CD4-positive, CD25-positive, alpha-beta regulatory T cell (primary cell): ENCODE measurements around the gene RELB. TPM values are rescaled to one million over a fixed set of nuclear protein-coding genes. Genes with fewer than 3 reads are reported as not detected.

Experiments used
- ATAC-seq, 2 donors: fragments of 150-1000 bp; cut with Tn5 transposase; one replicate each; pipeline ENCODE4 v1.10.0; 2021; ENCODE audit warnings: low read depth in 2 of 2, moderate number of reproducible peaks in 2 of 2, moderate library complexity in 1 of 2
- DNase-seq, 3 donors: peaks; one replicate each; pipeline versions ENCODE4 v3.0.0 to v3.0.0-alpha.2; 2012 to 2022; ENCODE audit warnings: mixed read lengths in 1 of 3
- H3K27ac ChIP-seq: one replicate; pipeline ENCODE4 v1.7.0; 2013; ENCODE audit warnings: mild to moderate bottlenecking, low read length; ENCODE audit not compliant: insufficient read depth, poor library complexity, severe bottlenecking
- H3K27me3 ChIP-seq: one replicate; pipeline ENCODE4 v1.7.0; 2013; ENCODE audit warnings: low read length; ENCODE audit not compliant: control insufficient read depth, insufficient read depth
- H3K36me3 ChIP-seq: one replicate; pipeline ENCODE4 v1.7.0; 2013; ENCODE audit warnings: mild to moderate bottlenecking, low read length, moderate library complexity; ENCODE audit not compliant: control insufficient read depth, insufficient read depth
- H3K4me1 ChIP-seq: 2 replicates; pipeline ENCODE4 v1.7.0; 2013; ENCODE audit warnings: mild to moderate bottlenecking, low read length; ENCODE audit not compliant: insufficient read depth, control insufficient read depth, poor library complexity, severe bottlenecking
- H3K4me3 ChIP-seq: one replicate; pipeline ENCODE4 v1.7.0; 2013; ENCODE audit warnings: low read depth, mild to moderate bottlenecking, low read length, moderate library complexity
- H3K9me3 ChIP-seq, 2 experiments: 1 replicate in 1 of 2; 2 replicates in 1 of 2; pipeline ENCODE4 v1.7.0; 2013; ENCODE audit warnings: low read length in 2 of 2, mild to moderate bottlenecking in 1 of 2, moderate library complexity in 1 of 2; ENCODE audit not compliant: control insufficient read depth in 2 of 2
- H3K27ac Mint-ChIP-seq, 3 donors: one replicate each; pipeline ENCODE4 v1.8.0; 2020 to 2022; ENCODE audit warnings: mild to moderate bottlenecking in 3 of 3, mixed read lengths in 3 of 3, moderate library complexity in 2 of 3
- H3K27me3 Mint-ChIP-seq: one replicate; pipeline ENCODE4 v1.8.0; 2022; ENCODE audit warnings: mild to moderate bottlenecking, mixed read lengths
- H3K36me3 Mint-ChIP-seq: one replicate; pipeline ENCODE4 v1.8.0; 2020; ENCODE audit warnings: mixed read lengths
- H3K4me1 Mint-ChIP-seq, 4 donors: one replicate each; pipeline ENCODE4 v1.8.0; 2020 to 2022; ENCODE audit warnings: mixed read lengths in 4 of 4, mild to moderate bottlenecking in 1 of 4
- H3K4me3 Mint-ChIP-seq, 4 donors: one replicate each; pipeline ENCODE4 v1.8.0; 2020 to 2022; ENCODE audit warnings: mild to moderate bottlenecking in 4 of 4, mixed read lengths in 4 of 4, moderate library complexity in 3 of 4
- H3K9me3 Mint-ChIP-seq, 7 donors: one replicate each; pipeline ENCODE4 v1.8.0; 2020 to 2022; ENCODE audit warnings: mixed read lengths in 7 of 7, mild to moderate bottlenecking in 3 of 7, moderate library complexity in 2 of 7
- polyA plus RNA-seq, 4 donors: library from polyadenylated mRNA; unstranded; fragments of 300-500 nt; fragmentation: Illumina TruSeq; gene quantifications; one replicate each; pipeline ENCODE4 v1.2.3, GENCODE V29; 2021
- total RNA-seq: library from RNA; stranded (reverse); gene quantifications from one replicate; pipeline ENCODE4 v1.2.3, GENCODE V29; 2022

RELB gene
- total and polyA plus RNA-seq, 5 donors from 2014 or later = 5.5 to 107 (median 10.6) TPM

DNA sequence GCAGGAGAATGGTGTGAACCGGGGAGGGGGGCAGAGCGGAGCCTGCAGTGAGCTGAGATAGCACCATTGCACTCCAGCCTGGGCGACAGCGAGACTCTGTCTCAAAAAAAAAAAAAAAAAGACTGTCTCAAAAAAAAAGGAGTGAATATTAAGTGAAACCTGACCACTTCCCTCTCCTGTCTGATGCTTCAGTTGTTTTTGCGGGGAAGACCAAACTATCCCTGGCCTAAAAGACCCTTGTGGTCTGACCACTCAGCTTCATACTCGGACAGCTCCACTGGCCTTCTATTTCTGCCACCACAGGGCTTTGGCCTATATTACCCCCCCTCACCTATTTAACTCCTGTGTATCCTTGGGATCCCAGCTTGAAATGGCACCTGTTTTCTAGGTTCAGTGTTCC, 39.9 kb downstream of the RELB start:
- peak overlapping the region; percentile 54 to 80 (median 75) for H3K4me3 Mint-ChIP-seq
- H3K36me3 Mint-ChIP-seq = peaks cover 32% of the 10 kb centered on the region
- peaks cover 0 to 54% (median 31%) of the 10 kb centered on the region in 4 donors for H3K4me1 Mint-ChIP-seq
- peaks cover 25% of the 10 kb centered on the region for H3K4me1 ChIP-seq
- no peak overlapping the region for H3K4me3 ChIP-seq
- H3K36me3 ChIP-seq = peaks cover 49% of the 10 kb centered on the region
- H3K27ac Mint-ChIP-seq = peak overlapping the region in 1 of 3 donors; percentile 99
- no peaks in the 10 kb centered on the region for H3K9me3 Mint-ChIP-seq
- no peak for DNase-seq
- no peaks in the 10 kb centered on the region for H3K9me3 ChIP-seq
- no peaks in the 10 kb centered on the region for H3K27me3 ChIP-seq
- no peaks in the 10 kb centered on the region for H3K27me3 Mint-ChIP-seq
- ATAC-seq = no peak
- H3K27ac ChIP-seq = no peak overlapping the region

- peak overlapping the region in 1 of 4 donors; percentile 19 for H3K4me3 Mint-ChIP-seq
- H3K4me1 ChIP-seq = peaks cover 11% of the 10 kb centered on the region
- H3K9me3 ChIP-seq = no peaks in the 10 kb centered on the region
- no peak overlapping the region for H3K27ac ChIP-seq
- peak overlapping the region in 1 of 3 donors; percentile 20 for H3K27ac Mint-ChIP-seq
- ATAC-seq = no peak
- H3K27me3 ChIP-seq = no peaks in the 10 kb centered on the region
- no peak for DNase-seq
- H3K27me3 Mint-ChIP-seq = no peaks in the 10 kb centered on the region
- peaks cover 53% of the 10 kb centered on the region for H3K36me3 ChIP-seq
- H3K9me3 Mint-ChIP-seq = no peaks in the 10 kb centered on the region
- H3K4me1 Mint-ChIP-seq = peaks cover 0 to 62% (median 39%) of the 10 kb centered on the region in 4 donors
- H3K36me3 Mint-ChIP-seq = peaks cover 34% of the 10 kb centered on the region
- no peak overlapping the region for H3K4me3 ChIP-seq
Measured at GRCh38 chr19:45045671-45046353, 44.5 kb downstream of the RELB start.

DNA sequence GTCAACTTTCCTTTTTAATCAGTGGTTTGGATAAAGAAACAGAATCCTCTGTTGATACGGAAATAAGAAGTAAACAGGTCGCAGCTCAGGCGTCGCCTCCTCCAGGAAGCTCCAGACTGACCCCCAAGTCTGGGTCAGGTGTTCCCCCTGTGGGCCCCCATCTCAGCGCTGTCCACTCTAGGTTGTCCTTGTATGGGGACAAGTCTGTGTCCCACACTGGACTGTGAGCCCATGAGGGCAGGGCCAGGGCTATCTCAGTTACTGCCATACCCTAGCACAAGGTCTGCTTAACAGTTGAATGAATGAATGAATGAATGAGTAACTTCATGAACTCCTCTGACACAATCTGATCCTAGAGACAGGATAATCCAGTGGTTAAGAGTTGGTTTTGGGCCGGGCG, 45.1 kb downstream of the RELB start:
- peaks cover 50% of the 10 kb centered on the region for H3K36me3 ChIP-seq
- no peak overlapping the region for H3K27ac ChIP-seq
- ATAC-seq (no peak), DNase-seq (no peak)
- peaks cover 5% of the 10 kb centered on the region for H3K4me1 ChIP-seq
- no peaks in the 10 kb centered on the region for H3K27me3 ChIP-seq
- Mint-ChIP-seq H3K4me1 (peaks cover 0 to 57% (median 36%) of the 10 kb centered on the region in 4 donors), H3K4me3 (no peak overlapping the region), H3K27me3 (no peaks in the 10 kb centered on the region), H3K9me3 (no peaks in the 10 kb centered on the region), H3K27ac (peak overlapping the region in 1 of 3 donors; percentile 74), H3K36me3 (peaks cover 31% of the 10 kb centered on the region)
- no peaks in the 10 kb centered on the region for H3K9me3 ChIP-seq
- no peak overlapping the region for H3K4me3 ChIP-seq

- peaks cover 0 to 52% (median 30%) of the 10 kb centered on the region in 4 donors for H3K4me1 Mint-ChIP-seq
- Histone ChIP-seq H3K4me1 (no peaks in the 10 kb centered on the region), H3K27me3 (no peaks in the 10 kb centered on the region), H3K4me3 (no peak overlapping the region), H3K36me3 (peaks cover 47% of the 10 kb centered on the region), H3K9me3 (no peaks in the 10 kb centered on the region), H3K27ac (no peak overlapping the region)
- peaks cover 22% of the 10 kb centered on the region for H3K36me3 Mint-ChIP-seq
- DNase-seq (peak in 1 of 3 donors; percentile 53), ATAC-seq (peak in 1 of 2 donors; percentile 49)
- no peaks in the 10 kb centered on the region for H3K27me3 Mint-ChIP-seq
- peak overlapping the region; percentile 69 to 82 (median 74) for H3K27ac Mint-ChIP-seq
- H3K4me3 Mint-ChIP-seq = peak overlapping the region in 1 of 4 donors; percentile 35
- no peaks in the 10 kb centered on the region for H3K9me3 Mint-ChIP-seq
Measured at GRCh38 chr19:45047188-45047797, 46.0 kb downstream of the RELB start.

- peaks cover 27% of the 10 kb centered on the region for H3K36me3 Mint-ChIP-seq
Measured at GRCh38 chr19:45049073-45049736, 47.9 kb downstream of the RELB start.

GRCh38 chr19:45050036-45050435, 48.8 kb downstream of the RELB start:
- Mint-ChIP-seq H3K27ac (peak overlapping the region in 1 of 3 donors; percentile 43), H3K4me3 (no peak overlapping the region), H3K27me3 (no peaks in the 10 kb centered on the region), H3K4me1 (peaks cover 0 to 40% (median 27%) of the 10 kb centered on the region in 4 donors), H3K9me3 (no peaks in the 10 kb centered on the region), H3K36me3 (peaks cover 27% of the 10 kb centered on the region)
- Histone ChIP-seq H3K27me3 (no peaks in the 10 kb centered on the region), H3K27ac (no peak overlapping the region), H3K4me1 (no peaks in the 10 kb centered on the region), H3K4me3 (no peak overlapping the region), H3K9me3 (no peaks in the 10 kb centered on the region), H3K36me3 (peaks cover 50% of the 10 kb centered on the region)
- ATAC-seq (no peak), DNase-seq (no peak)

More at GRCh38 chr19:45049073-45049736, 47.9 kb downstream of the RELB start:
- H3K27ac ChIP-seq = no peak overlapping the region
- H3K36me3 ChIP-seq = peaks cover 51% of the 10 kb centered on the region
- H3K4me1 ChIP-seq = no peaks in the 10 kb centered on the region
- H3K27ac Mint-ChIP-seq = peak overlapping the region; percentile 1 to 45 (median 15)
- no peaks in the 10 kb centered on the region for H3K27me3 Mint-ChIP-seq
- H3K9me3 Mint-ChIP-seq = no peaks in the 10 kb centered on the region
- H3K4me1 Mint-ChIP-seq = peaks cover 0 to 48% (median 30%) of the 10 kb centered on the region in 4 donors
- no peak overlapping the region for H3K4me3 ChIP-seq
- DNase-seq = no peak
- H3K4me3 Mint-ChIP-seq = no peak overlapping the region
- no peaks in the 10 kb centered on the region for H3K27me3 ChIP-seq
- no peaks in the 10 kb centered on the region for H3K9me3 ChIP-seq
- no peak for ATAC-seq

- Histone ChIP-seq H3K27me3 (no peaks in the 10 kb centered on the region), H3K4me3 (no peak overlapping the region), H3K9me3 (no peaks in the 10 kb centered on the region), H3K4me1 (no peaks in the 10 kb centered on the region), H3K27ac (no peak overlapping the region), H3K36me3 (peaks cover 51% of the 10 kb centered on the region)
- Mint-ChIP-seq H3K27me3 (no peaks in the 10 kb centered on the region), H3K9me3 (no peaks in the 10 kb centered on the region), H3K36me3 (peaks cover 17% of the 10 kb centered on the region), H3K4me1 (peaks cover 0 to 22% (median 16%) of the 10 kb centered on the region in 4 donors), H3K4me3 (no peak overlapping the region), H3K27ac (peak overlapping the region in 1 of 3 donors; percentile 45)
- DNase-seq = no peak
- ATAC-seq = no peak
Measured at GRCh38 chr19:45051929-45052579, 50.8 kb downstream of the RELB start.
